ENCODE results near the gene RAMP2.

Gene RAMP2

DNA sequence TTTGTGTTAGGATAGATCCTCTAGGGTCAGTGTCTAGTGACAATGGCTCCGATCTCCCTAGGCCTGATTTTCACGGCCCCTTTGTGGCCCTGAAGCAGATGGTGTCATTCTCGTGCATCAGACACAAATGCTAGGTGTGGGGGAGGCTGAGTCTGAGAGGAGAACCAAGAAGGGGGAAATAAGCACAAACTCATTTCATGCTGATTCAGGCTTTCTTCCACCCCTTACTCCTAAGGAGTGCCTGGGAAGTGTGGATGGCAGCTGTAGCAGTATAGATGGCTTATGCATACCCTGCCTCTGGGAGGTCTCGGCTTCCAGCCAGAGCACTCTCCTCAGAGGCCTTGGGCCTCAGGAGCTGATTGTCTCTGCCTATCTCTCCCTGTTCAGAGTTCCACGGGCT lies 17.5 kb downstream of the RAMP2 start:
- Histone ChIP-seq H3K4me1 (no peaks in the 10 kb centered on the region), H3K4me3 (ENCODE audit: low read depth, low read length) (no peak overlapping the region), H3K27me3 (ENCODE audit: control insufficient read depth, insufficient read depth, low read length) (no peaks in the 10 kb centered on the region), H3K9me3 (ENCODE audit: control insufficient read depth, low read length) (no peaks in the 10 kb centered on the region), H3K36me3 (ENCODE audit: control insufficient read depth, insufficient read depth, low read length) (no peaks in the 10 kb centered on the region), H3K79me2 (no peaks in the 10 kb centered on the region), H3K4me2 (ENCODE audit: low read length) (no peak overlapping the region), H3K27ac (no peak overlapping the region), H3K9ac (no peak overlapping the region), H2AFZ (no peak overlapping the region)
- TF ChIP-seq, protein P1, sequence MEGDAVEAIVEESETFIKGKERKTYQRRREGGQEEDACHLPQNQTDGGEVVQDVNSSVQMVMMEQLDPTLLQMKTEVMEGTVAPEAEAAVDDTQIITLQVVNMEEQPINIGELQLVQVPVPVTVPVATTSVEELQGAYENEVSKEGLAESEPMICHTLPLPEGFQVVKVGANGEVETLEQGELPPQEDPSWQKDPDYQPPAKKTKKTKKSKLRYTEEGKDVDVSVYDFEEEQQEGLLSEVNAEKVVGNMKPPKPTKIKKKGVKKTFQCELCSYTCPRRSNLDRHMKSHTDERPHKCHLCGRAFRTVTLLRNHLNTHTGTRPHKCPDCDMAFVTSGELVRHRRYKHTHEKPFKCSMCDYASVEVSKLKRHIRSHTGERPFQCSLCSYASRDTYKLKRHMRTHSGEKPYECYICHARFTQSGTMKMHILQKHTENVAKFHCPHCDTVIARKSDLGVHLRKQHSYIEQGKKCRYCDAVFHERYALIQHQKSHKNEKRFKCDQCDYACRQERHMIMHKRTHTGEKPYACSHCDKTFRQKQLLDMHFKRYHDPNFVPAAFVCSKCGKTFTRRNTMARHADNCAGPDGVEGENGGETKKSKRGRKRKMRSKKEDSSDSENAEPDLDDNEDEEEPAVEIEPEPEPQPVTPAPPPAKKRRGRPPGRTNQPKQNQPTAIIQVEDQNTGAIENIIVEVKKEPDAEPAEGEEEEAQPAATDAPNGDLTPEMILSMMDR (IDR thresholded peaks at IDR 0.05): no peak

DNA sequence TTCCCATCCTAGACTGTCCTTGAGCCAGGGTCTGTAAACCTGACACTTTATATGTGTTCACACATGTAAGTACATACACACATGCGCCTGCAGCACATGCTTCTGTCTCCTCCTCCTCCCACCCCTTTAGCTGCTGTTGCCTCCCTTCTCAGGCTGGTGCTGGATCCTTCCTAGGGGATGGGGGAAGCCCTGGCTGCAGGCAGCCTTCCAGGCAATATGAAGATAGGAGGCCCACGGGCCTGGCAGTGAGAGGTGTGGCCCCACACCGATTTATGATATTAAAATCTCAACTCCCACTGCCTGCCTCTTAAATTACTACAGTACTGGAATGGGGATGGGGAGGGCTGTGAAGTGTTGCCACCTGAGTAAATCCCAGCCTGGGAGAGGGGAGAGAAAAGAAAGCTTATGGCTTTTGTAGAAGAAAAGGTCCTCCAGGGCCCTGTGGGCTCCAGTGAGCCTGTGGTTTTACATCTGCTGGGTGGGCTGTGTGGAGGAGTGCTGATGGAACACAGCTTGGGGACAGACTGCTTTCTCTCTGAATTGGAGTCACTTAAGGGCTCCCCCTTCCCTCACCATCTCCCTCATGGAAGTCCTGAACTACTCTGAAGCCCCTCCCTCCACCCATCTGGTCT lies 18.4 kb downstream of the RAMP2 start:
- no peaks in the 10 kb centered on the region for H3K9me3 ChIP-seq (ENCODE audit: control insufficient read depth, low read length)
- TF ChIP-seq, protein P1 (IDR thresholded peaks at IDR 0.05): no peak
- H3K4me1 ChIP-seq: no peaks in the 10 kb centered on the region
- no peak overlapping the region for H3K9ac ChIP-seq
- H3K27ac ChIP-seq: no peak overlapping the region
- H3K27me3 ChIP-seq (ENCODE audit: control insufficient read depth, insufficient read depth, low read length): no peaks in the 10 kb centered on the region
- H3K79me2 ChIP-seq: no peaks in the 10 kb centered on the region
- no peaks in the 10 kb centered on the region for H3K36me3 ChIP-seq (ENCODE audit: control insufficient read depth, insufficient read depth, low read length)
- H2AFZ ChIP-seq: no peak overlapping the region
- no peak overlapping the region for H3K4me3 ChIP-seq (ENCODE audit: low read depth, low read length)
- H3K4me2 ChIP-seq (ENCODE audit: low read length): no peak overlapping the region

DNA sequence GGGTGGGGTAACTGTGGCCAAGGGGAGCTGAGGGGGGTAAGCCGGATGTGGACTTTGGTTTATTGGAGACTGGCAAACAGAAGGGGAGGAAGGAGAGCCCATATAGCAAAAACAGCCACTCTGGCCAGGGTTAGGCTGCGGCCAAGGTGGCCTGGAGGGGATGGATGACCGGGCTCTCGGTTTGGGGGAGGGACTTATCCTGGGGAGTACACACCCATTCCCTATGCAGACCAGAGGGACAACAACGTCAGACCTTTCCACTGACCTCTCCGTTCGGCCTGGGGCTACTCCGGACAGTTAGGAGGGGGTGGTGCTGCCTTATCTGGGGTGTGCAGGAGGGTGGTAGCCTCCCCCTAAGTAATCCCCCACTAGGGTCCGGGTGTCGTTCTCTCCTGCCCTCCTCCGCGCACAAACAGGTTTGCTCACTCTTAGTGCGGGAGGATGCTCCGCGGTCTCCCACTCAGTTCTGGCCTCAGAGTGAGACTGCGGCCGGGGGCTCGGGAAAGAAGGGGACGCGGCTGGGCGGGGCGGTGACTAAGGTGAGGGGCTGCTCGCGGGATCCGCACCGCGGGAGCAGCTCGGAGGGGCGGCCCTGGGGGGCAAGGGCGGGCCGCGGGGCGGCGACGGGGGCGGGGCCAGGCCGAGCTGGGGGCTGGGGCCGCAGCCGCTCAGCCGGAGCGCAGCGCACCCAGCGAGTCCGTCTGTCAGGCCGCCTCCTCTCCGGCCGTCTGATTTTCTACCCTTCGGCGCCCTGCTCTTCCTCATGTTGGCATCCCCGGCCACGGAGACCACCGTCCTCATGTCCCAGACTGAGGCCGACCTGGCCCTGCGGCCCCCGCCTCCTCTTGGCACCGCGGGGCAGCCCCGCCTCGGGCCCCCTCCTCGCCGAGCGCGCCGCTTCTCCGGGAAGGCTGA lies 19.2 kb downstream of the RAMP2 start, which contains the start of gene WNK4:
TSS of gene WNK4 (plus strand) at position 675 of the 915 bp plus-strand sequence. CDS start at position 764, 89 bp downstream.
- H3K4me1 ChIP-seq: no peaks in the 10 kb centered on the region
- no peak within 1 kb of the TSS for H3K4me3 ChIP-seq (ENCODE audit: low read depth, low read length)
- H3K9me3 ChIP-seq (ENCODE audit: control insufficient read depth, low read length): no peaks in the 10 kb centered on the region
- H3K27me3 ChIP-seq (ENCODE audit: control insufficient read depth, insufficient read depth, low read length): peaks cover 1% of the 10 kb centered on the region
- no peaks in the 10 kb centered on the region for H3K36me3 ChIP-seq (ENCODE audit: control insufficient read depth, insufficient read depth, low read length)
- no peak within 1 kb of the TSS for H3K4me2 ChIP-seq (ENCODE audit: low read length)
- peak within 1 kb of the TSS; percentile 60 for H2AFZ ChIP-seq
- H3K79me2 ChIP-seq: no peaks in the 10 kb centered on the region
- TF ChIP-seq, protein P1 (IDR thresholded peaks at IDR 0.05): no peak
- H3K27ac ChIP-seq: no peak within 1 kb of the TSS
- no peak within 1 kb of the TSS for H3K9ac ChIP-seq

DNA sequence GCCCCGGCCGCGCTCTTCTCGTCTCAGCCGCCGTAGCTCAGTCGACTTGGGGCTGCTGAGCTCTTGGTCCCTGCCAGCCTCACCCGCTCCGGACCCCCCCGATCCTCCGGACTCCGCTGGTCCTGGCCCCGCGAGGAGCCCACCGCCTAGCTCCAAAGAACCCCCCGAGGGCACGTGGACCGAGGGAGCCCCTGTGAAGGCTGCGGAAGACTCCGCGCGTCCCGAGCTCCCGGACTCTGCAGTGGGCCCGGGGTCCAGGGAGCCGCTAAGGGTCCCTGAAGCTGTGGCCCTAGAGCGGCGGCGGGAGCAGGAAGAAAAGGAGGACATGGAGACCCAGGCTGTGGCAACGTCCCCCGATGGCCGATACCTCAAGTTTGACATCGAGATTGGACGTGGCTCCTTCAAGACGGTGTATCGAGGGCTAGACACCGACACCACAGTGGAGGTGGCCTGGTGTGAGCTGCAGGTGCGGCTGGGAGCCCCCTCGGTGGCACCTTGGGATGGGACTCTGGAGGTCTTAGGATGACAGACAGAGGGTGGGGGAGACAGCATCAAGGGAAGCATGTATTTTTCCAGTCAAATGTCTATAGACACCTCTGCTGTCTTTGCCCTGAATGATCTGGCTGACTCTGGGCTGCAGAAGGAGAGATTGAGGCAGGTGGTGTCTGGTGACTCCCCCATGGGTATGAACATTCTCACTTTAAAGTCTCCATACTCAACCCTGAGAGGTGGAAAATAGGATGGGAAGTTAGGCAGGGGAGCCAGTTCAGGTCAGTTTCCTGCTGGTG lies 20.0 kb downstream of the RAMP2 start:
- H3K4me2 ChIP-seq (ENCODE audit: low read length): no peak overlapping the region
- H3K79me2 ChIP-seq: no peaks in the 10 kb centered on the region
- H3K9me3 ChIP-seq (ENCODE audit: control insufficient read depth, low read length): no peaks in the 10 kb centered on the region
- TF ChIP-seq, protein P1 (IDR thresholded peaks at IDR 0.05): no peak
- H3K36me3 ChIP-seq (ENCODE audit: control insufficient read depth, insufficient read depth, low read length): no peaks in the 10 kb centered on the region
- H3K27ac ChIP-seq: no peak overlapping the region
- H2AFZ ChIP-seq: peak overlapping the region; percentile 60
- H3K4me1 ChIP-seq: no peaks in the 10 kb centered on the region
- no peak overlapping the region for H3K4me3 ChIP-seq (ENCODE audit: low read depth, low read length)
- no peak overlapping the region for H3K9ac ChIP-seq
- H3K27me3 ChIP-seq (ENCODE audit: control insufficient read depth, insufficient read depth, low read length): peaks cover 7% of the 10 kb centered on the region
